Activated CD8-positive, alpha-beta T cell treated with anti-CD3 and anti-CD28 coated beads for 36 hours (primary cell): ENCODE measurements around the gene OSBPL1A. TPM values are rescaled to one million over a fixed set of nuclear protein-coding genes. Genes with fewer than 3 reads are reported as not detected.
A peak's percentile ranks its signal among the peaks of the same experiment; 100 is the strongest.

ENCODE experiments used
- ATAC-seq: fragments of 200-7000 bp; cut with Tn5 transposase; one replicate; pipeline ENCODE4 v1.10.0; 2021; ENCODE audit warnings: mild to moderate bottlenecking, moderate library complexity
- CTCF ChIA-PET: fragments of 350-600 bp; sonication (Branson Sonifier 250); formaldehyde crosslinking; loops from one replicate; lab custom pipeline; 2021; ENCODE audit warnings: antibody characterized with exemption; lab: Charles Lee
- POLR2A ChIA-PET: fragments of 350-600 bp; sonication (Branson Sonifier 250); formaldehyde crosslinking; loops from one replicate; lab custom pipeline; 2021; ENCODE audit warnings: antibody characterized with exemption; lab: Charles Lee
- DNase-seq: peaks from one replicate; pipeline ENCODE4 v3.0.0-alpha.2; 2020
- H3K27ac Mint-ChIP-seq: one replicate; pipeline ENCODE4 v1.8.0; 2021; ENCODE audit warnings: mild to moderate bottlenecking, mixed read lengths
- H3K27me3 Mint-ChIP-seq: one replicate; pipeline ENCODE4 v1.8.0; 2021; ENCODE audit warnings: mixed read lengths
- H3K36me3 Mint-ChIP-seq: one replicate; pipeline ENCODE4 v1.8.0; 2021; ENCODE audit warnings: low read depth, mixed read lengths
- H3K4me1 Mint-ChIP-seq: one replicate; pipeline ENCODE4 v1.8.0; 2021; ENCODE audit warnings: low read depth, mixed read lengths
- H3K4me3 Mint-ChIP-seq: one replicate; pipeline ENCODE4 v1.8.0; 2021; ENCODE audit warnings: mild to moderate bottlenecking, moderate library complexity, mixed read lengths
- H3K9me3 Mint-ChIP-seq: one replicate; pipeline ENCODE4 v1.8.0; 2021; ENCODE audit warnings: mixed read lengths
- CTCF ChIP-seq: fragments of 200-600 bp; IDR thresholded peaks from one replicate; pipeline ENCODE4 v1.8.0; 2022; ENCODE audit warnings: antibody characterized with exemption, mild to moderate bottlenecking
- intact Hi-C: fragments of 100-400 bp; cut with micrococcal nuclease; formaldehyde crosslinking; loops from one replicate; pipeline ENCODE4 v1.10.0; 2022
- total RNA-seq, 2 experiments: library from RNA; stranded (reverse); gene quantifications; one replicate each; pipeline ENCODE4 v1.2.3, GENCODE V29; 2021

Gene OSBPL1A
- total RNA-seq = 1 to 10 TPM; 2.7 to 3.1 TPM

- H3K36me3 Mint-ChIP-seq = no peaks in the 10 kb centered on the region
- CTCF ChIA-PET = interaction anchor here (0.6 to 2.0 kb wide), 7 partner anchors 9 to 113 kb away, joined by 3 to 10 read pairs (median 4); no protein-coding TSS in a partner anchor
- no peak for TF ChIP-seq CTCF
- peaks cover 15% of the 10 kb centered on the region for H3K4me1 Mint-ChIP-seq
- POLR2A ChIA-PET = interaction anchor here (0.5 to 3.0 kb wide), 6 partner anchors 10 to 620 kb away, joined by 3 to 10 read pairs (median 4); partner anchors contain the start of gene IMPACT
- DNase-seq (peak; percentile 76), ATAC-seq (peak; percentile 84)
- no peak within 1 kb of the TSS for H3K27ac Mint-ChIP-seq
- intact Hi-C loops = no loop called here
- peaks cover 24% of the 10 kb centered on the region for H3K27me3 Mint-ChIP-seq
- peak within 1 kb of the TSS; percentile 68 for H3K4me3 Mint-ChIP-seq
- no peaks in the 10 kb centered on the region for H3K9me3 Mint-ChIP-seq
These were observed at the start of gene OSBPL1A for GRCh38 chr18:24397694-24398368. OSBPL1A (minus strand) TSS chr18:24397824; CDS start chr18:24377533, 20,291 bp downstream.

DNA sequence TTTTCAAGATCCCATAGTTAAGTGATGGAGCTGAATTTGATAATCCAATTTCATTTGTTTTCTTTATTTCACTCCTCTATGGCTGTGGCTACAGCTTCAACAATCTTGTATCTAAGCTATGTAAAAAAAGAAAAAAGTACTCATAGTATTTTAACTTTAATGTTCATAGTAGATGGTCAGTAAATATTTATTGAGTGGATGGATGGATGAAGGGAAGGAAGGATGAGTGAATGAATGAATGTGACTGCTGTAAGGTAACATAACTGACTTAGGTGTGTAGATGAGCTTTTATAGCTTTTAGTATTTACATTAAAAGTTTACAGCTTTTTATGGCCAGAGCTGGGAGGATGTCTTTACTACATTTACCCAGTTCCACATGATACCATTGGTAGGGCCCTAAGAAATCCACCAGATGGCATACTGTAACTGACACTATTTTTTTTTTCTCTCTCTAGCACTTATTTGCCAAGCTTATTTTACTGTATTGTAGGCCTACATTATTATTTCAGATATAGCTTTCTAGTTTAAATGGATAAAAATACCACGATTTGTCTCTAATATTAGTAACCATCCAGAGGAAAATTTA, 49.4 kb upstream of the OSBPL1A start:
- no peak for ATAC-seq
- no peak for TF ChIP-seq CTCF
- Mint-ChIP-seq H3K4me3 (no peak overlapping the region), H3K27ac (no peak overlapping the region), H3K27me3 (no peaks in the 10 kb centered on the region), H3K9me3 (no peaks in the 10 kb centered on the region), H3K36me3 (peaks cover 31% of the 10 kb centered on the region), H3K4me1 (peaks cover 3% of the 10 kb centered on the region)
- intact Hi-C loops = no loop called here
- ChIA-PET CTCF (interaction anchor here (0.8 to 1.8 kb wide), 8 partner anchors 9 to 150 kb away, joined by 3 to 11 read pairs (median 4); no protein-coding TSS in a partner anchor), POLR2A (no interaction called here)
- DNase-seq = no peak

- no peak overlapping the region for H3K4me3 Mint-ChIP-seq
- POLR2A ChIA-PET = no interaction called here
- no peak for ATAC-seq
- CTCF ChIA-PET = interaction anchor here (0.8 to 1.8 kb wide), 7 partner anchors 8 to 150 kb away, joined by 3 to 11 read pairs (median 4); no protein-coding TSS in a partner anchor
- no peak for TF ChIP-seq CTCF
- H3K9me3 Mint-ChIP-seq = no peaks in the 10 kb centered on the region
- H3K27ac Mint-ChIP-seq = no peak overlapping the region
- no peak for DNase-seq
- H3K27me3 Mint-ChIP-seq = no peaks in the 10 kb centered on the region
- peaks cover 3% of the 10 kb centered on the region for H3K4me1 Mint-ChIP-seq
- intact Hi-C loops = no loop called here
- peaks cover 35% of the 10 kb centered on the region for H3K36me3 Mint-ChIP-seq
These were observed 48.8 kb upstream of the OSBPL1A start for GRCh38 chr18:24446453-24446852.

DNA sequence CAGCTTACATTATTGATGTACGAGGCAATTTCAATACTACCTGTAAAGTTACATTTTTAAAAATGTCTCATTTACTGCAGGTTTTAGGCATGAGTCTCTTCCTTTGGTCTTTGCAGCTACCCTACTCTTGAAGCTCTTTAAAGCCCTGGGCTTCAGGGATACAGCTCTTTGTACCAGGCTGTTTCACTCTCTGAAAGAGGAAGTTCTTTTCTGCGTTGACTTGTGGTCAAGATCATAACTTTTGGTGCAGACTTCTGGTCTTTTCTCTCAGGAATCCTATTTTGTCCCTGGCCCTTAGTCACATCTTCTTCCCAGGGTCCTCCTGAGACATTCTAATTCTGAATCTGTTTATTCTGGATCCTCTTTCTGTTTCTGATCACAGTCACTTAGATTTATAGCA, 46.2 kb upstream of the OSBPL1A start:
- CTCF ChIA-PET = interaction anchor here (0.9 to 2.0 kb wide), 4 partner anchors 11 to 84 kb away, joined by 3 to 10 read pairs (median 3); no protein-coding TSS in a partner anchor
- Mint-ChIP-seq H3K36me3 (peaks cover 37% of the 10 kb centered on the region), H3K4me1 (peaks cover 3% of the 10 kb centered on the region), H3K9me3 (no peaks in the 10 kb centered on the region), H3K27me3 (no peaks in the 10 kb centered on the region), H3K27ac (no peak overlapping the region), H3K4me3 (no peak overlapping the region)
- TF ChIP-seq CTCF = no peak
- no peak for DNase-seq
- no peak for ATAC-seq
- intact Hi-C loops = no loop called here
- POLR2A ChIA-PET = no interaction called here

GRCh38 chr18:24436939-24437338, 39.3 kb upstream of the OSBPL1A start:
- TF ChIP-seq CTCF = no peak
- ATAC-seq = no peak
- H3K36me3 Mint-ChIP-seq = peaks cover 26% of the 10 kb centered on the region

More at GRCh38 chr18:24436939-24437338, 39.3 kb upstream of the OSBPL1A start:
- intact Hi-C loops = no loop called here
- H3K27ac Mint-ChIP-seq = no peak overlapping the region
- no peaks in the 10 kb centered on the region for H3K9me3 Mint-ChIP-seq
- ChIA-PET CTCF (interaction anchor here (0.6 to 1.9 kb wide), 3 partner anchors 8 to 52 kb away, joined by 3 to 11 read pairs (median 5); no protein-coding TSS in a partner anchor), POLR2A (no interaction called here)
- H3K4me1 Mint-ChIP-seq = peaks cover 6% of the 10 kb centered on the region
- H3K27me3 Mint-ChIP-seq = no peaks in the 10 kb centered on the region
- no peak overlapping the region for H3K4me3 Mint-ChIP-seq
- DNase-seq = no peak
